NT2/D1 (cell line): ENCODE data around the gene NLRP3.

Source experiments
- DNase-seq: peaks from one replicate; pipeline ENCODE4 v3.0.0-alpha.2; 2011; ENCODE audit warnings: low read depth, low spot score
- H3K27me3 ChIP-seq: 2 replicates; pipeline ENCODE4 v1.6.0; 2011; ENCODE audit warnings: mild to moderate bottlenecking; ENCODE audit not compliant: insufficient read length, insufficient read depth
- H3K36me3 ChIP-seq: 2 replicates; pipeline ENCODE4 v1.6.1; 2011; ENCODE audit warnings: mild to moderate bottlenecking, low read length, mixed read lengths; ENCODE audit not compliant: insufficient read depth, insufficient read length
- H3K4me1 ChIP-seq: 2 replicates; pipeline ENCODE4 v1.5.1; 2011; ENCODE audit not compliant: insufficient read depth, insufficient read length
- H3K4me3 ChIP-seq: 2 replicates; pipeline ENCODE4 v1.5.1; 2011; ENCODE audit warnings: low read depth; ENCODE audit not compliant: insufficient read length
- H3K9ac ChIP-seq: 2 replicates; pipeline ENCODE4 v1.6.0; 2011; ENCODE audit warnings: low read depth; ENCODE audit not compliant: insufficient read length
- H3K9me3 ChIP-seq: 2 replicates; pipeline ENCODE4 v1.5.1; 2011; ENCODE audit warnings: mild to moderate bottlenecking, low read length; ENCODE audit not compliant: insufficient read depth
- SUZ12 ChIP-seq: IDR thresholded peaks from 2 replicates; pipeline ENCODE4 v1.6.1; 2011; ENCODE audit not compliant: insufficient read length, insufficient read depth; ENCODE audit errors: extremely low read depth
- YY1 ChIP-seq: IDR thresholded peaks from 2 replicates; pipeline ENCODE4 v1.6.1; 2011; ENCODE audit not compliant: insufficient read length, insufficient read depth
- ZNF274 ChIP-seq: IDR thresholded peaks from 2 replicates; pipeline ENCODE4 v1.6.1; 2011; ENCODE audit warnings: mild to moderate bottlenecking, low read depth, low read length

The NLRP3 gene

GRCh38 chr1:247400685-247401084, 15.3 kb upstream of the NLRP3 start:
- H3K9me3 ChIP-seq: no peaks in the 10 kb centered on the region
- DNase-seq: no peak
- H3K4me1 ChIP-seq: no peaks in the 10 kb centered on the region
- TF ChIP-seq YY1 (no peak), ZNF274 (no peak), SUZ12 (no peak)
- no peaks in the 10 kb centered on the region for H3K36me3 ChIP-seq
- H3K27me3 ChIP-seq: no peaks in the 10 kb centered on the region
- no peak overlapping the region for H3K4me3 ChIP-seq
- no peak overlapping the region for H3K9ac ChIP-seq

- TF ChIP-seq YY1 (no peak), ZNF274 (no peak), SUZ12 (no peak)
- no peak for DNase-seq
- Histone ChIP-seq H3K9me3 (no peaks in the 10 kb centered on the region), H3K4me1 (no peaks in the 10 kb centered on the region), H3K4me3 (no peak overlapping the region), H3K27me3 (no peaks in the 10 kb centered on the region), H3K9ac (no peak overlapping the region), H3K36me3 (no peaks in the 10 kb centered on the region)
Observed at GRCh38 chr1:247401310-247402119, 14.5 kb upstream of the NLRP3 start.

GRCh38 chr1:247402120-247402675, 13.8 kb upstream of the NLRP3 start:
- TF ChIP-seq YY1 (no peak), ZNF274 (no peak), SUZ12 (no peak)
- Histone ChIP-seq H3K4me3 (no peak overlapping the region), H3K4me1 (no peaks in the 10 kb centered on the region), H3K9ac (no peak overlapping the region), H3K9me3 (no peaks in the 10 kb centered on the region), H3K36me3 (no peaks in the 10 kb centered on the region), H3K27me3 (no peaks in the 10 kb centered on the region)
- no peak for DNase-seq

GRCh38 chr1:247406014-247406656, 9.8 kb upstream of the NLRP3 start:
- no peak for TF ChIP-seq SUZ12
- H3K4me1 ChIP-seq: no peaks in the 10 kb centered on the region
- no peak for DNase-seq
- no peaks in the 10 kb centered on the region for H3K9me3 ChIP-seq
- H3K27me3 ChIP-seq: no peaks in the 10 kb centered on the region
- H3K36me3 ChIP-seq: no peaks in the 10 kb centered on the region
- no peak overlapping the region for H3K9ac ChIP-seq
- no peak overlapping the region for H3K4me3 ChIP-seq

- no peak for DNase-seq
- Histone ChIP-seq H3K9ac (no peak overlapping the region), H3K9me3 (no peaks in the 10 kb centered on the region), H3K4me3 (no peak overlapping the region), H3K36me3 (no peaks in the 10 kb centered on the region), H3K27me3 (no peaks in the 10 kb centered on the region), H3K4me1 (no peaks in the 10 kb centered on the region)
- TF ChIP-seq SUZ12: no peak
- TF ChIP-seq ZNF274: no peak
- no peak for TF ChIP-seq YY1
Observed at GRCh38 chr1:247407180-247407616, 8.8 kb upstream of the NLRP3 start.

- Histone ChIP-seq H3K36me3 (no peaks in the 10 kb centered on the region), H3K9ac (no peak overlapping the region), H3K4me1 (no peaks in the 10 kb centered on the region), H3K4me3 (no peak overlapping the region), H3K9me3 (no peaks in the 10 kb centered on the region), H3K27me3 (no peaks in the 10 kb centered on the region)
- TF ChIP-seq ZNF274 (no peak), YY1 (no peak), SUZ12 (no peak)
- DNase-seq: no peak
Observed at GRCh38 chr1:247408100-247408499, 7.9 kb upstream of the NLRP3 start.

- no peaks in the 10 kb centered on the region for H3K4me1 ChIP-seq
- no peaks in the 10 kb centered on the region for H3K36me3 ChIP-seq
- no peaks in the 10 kb centered on the region for H3K27me3 ChIP-seq
- H3K4me3 ChIP-seq: no peak overlapping the region
- no peak for TF ChIP-seq YY1
- TF ChIP-seq ZNF274: no peak
- TF ChIP-seq SUZ12: no peak
- DNase-seq: no peak
- H3K9ac ChIP-seq: no peak overlapping the region
- no peaks in the 10 kb centered on the region for H3K9me3 ChIP-seq
Observed at GRCh38 chr1:247409869-247410544, 6.0 kb upstream of the NLRP3 start.
